GM21619 (cell line): ENCODE measurements around the gene RXRA.
A peak's percentile ranks its signal among the peaks of the same experiment; 100 is the strongest.

Experiments used
- ATAC-seq: cut with Tn5 transposase; IDR thresholded peaks from one replicate; pipeline ENCODE4 v1.9.1; 2021; ENCODE audit not compliant: unreplicated experiment

RXRA gene

GRCh38 chr9:134380542-134381271 lies 54.5 kb downstream of the RXRA start:
- no peak for ATAC-seq

DNA sequence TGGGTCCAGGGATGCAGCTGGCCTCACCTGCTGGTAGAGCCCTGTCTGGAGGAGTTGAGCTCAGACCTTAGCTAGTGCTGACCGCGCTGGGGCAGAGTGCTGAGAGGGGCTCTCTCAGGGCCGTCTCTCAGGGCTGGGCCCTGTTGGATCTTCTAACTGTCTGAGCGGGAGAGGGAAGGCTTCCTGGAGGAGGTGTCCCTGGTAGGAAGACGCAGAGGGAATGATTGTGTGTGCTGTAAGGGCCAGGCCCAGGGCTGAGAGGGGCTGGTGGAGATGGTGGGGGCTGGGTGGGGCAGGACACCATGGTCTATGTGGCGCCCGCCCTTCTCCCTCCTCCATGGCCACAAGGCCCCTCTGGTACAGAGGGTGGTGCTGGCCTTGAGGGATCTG lies 55.0 kb downstream of the RXRA start:
- ATAC-seq = no peak

DNA sequence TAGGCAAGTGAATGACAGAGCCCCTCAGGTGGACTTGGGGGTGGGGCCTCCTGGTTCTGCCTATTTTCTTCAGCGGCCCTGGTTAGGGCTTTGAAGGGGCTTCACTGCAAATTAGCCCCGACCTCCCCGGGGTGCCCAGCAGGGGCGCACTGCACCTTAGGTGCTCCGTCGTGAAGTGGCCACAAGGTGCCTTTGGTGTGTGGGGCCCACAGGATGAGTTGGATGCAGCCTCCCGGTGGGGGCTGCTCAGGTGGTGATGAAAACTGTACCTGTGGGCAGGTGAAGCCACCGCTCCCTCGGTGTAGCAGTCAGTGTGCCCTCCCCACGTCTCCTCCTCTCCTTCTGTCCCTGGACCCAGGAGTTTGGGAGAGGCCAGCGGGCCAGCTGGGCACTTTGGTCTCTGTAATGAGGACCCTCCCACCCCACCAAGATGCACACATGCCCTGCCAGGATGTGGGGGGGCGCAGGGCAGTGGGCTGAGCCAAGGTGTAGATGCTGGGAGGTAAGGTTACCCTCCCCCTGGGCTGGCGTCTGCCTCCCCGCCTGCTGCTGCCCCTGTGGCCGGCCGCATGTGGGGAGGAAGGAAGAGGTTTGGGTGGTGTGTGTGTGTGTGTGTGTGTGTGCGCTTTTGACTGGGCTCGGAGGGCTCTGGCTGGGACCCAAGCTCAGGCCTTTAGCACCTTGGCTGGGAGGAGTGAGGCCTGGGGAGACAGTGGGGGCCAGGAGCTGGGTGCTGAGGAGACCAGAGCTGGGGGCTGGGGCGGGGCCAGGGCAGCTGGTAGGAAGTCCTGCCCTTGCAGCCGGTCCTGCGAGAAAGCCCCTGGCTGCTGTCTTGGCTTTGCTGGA lies 55.6 kb downstream of the RXRA start:
- ATAC-seq = no peak

GRCh38 chr9:134382733-134383132 lies 56.5 kb downstream of the RXRA start:
- no peak for ATAC-seq

- ATAC-seq = no peak
Measured at GRCh38 chr9:134383148-134383547, 56.9 kb downstream of the RXRA start.

DNA sequence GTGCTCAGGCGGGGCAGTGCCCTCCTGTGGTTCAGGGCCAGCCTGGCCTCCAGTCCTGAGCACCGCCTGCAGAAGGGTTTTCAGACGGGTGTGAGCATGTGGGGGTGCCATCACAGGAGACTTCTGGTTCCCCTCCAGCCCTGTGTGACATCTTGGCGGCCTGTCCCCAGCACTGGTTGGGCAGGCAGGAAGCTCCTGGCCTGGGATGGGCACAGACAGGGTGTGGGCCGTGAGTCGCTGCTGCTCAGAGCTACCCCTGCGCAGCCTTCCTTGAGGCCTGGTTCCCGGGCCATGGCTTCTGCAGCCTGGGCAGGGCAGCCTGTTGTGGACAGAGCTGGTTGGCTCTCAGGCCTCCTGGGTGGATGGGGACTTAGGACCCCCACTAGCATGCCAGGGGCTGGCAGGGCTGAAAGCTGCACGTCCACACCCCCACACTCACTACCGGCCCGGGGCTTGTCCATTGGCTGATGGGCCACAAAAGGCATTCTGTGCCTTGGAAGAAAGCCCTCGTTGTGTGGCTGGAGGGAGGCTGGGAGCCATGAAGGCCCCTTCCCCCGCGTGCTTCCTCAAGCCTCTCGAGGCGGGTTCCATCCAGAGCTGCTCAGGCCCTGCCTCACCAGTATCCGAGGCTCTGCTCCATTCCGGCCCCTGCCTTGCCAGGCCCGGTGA lies 58.7 kb downstream of the RXRA start:
- no peak for ATAC-seq

DNA sequence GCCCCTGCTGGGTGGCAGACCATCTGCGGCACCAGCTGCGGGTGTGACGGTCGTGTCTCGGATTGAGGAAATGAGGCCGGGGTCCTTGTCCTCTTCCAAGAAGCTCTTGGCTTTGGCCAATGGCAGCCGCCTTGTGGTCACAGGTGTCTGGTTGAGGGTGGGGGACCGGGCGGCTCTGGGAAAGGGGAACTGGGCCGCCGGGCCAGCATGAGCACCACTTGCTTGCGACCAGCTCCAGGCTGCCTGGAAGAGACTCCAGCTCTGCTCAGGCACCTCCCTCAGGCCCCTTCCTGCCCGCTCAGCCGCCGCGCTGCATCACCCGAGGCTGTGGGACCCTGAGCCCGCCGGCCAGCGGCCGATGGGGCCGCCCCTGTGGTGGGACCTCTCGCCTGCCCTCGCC lies 59.7 kb downstream of the RXRA start:
- ATAC-seq = no peak

- no peak for ATAC-seq
Measured at GRCh38 chr9:134386951-134387831, 60.9 kb downstream of the RXRA start.

GRCh38 chr9:134388289-134388808 lies 62.1 kb downstream of the RXRA start:
- ATAC-seq = no peak

DNA sequence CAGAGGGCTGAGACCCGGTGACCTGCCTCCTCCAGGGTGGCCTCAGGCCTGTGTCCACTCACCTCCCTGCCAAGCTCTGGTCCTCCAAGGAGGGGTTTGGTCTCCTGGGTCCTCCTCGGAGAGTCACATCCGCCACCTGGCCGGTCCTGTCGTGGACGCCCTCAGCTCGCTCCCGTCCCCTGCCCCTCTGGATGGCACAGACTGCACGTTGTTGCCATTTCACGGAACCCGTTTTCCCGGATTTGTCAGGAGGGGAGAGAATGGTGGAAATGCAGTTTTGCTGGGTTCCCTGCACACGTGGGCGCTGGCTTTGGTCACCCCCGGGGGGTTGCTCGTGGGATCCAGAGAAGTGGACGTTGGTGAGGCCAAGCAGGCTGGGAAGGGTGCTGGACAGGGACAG lies 62.7 kb downstream of the RXRA start:
- ATAC-seq = no peak

- no peak for ATAC-seq
Measured at GRCh38 chr9:134389642-134390041, 63.4 kb downstream of the RXRA start.

GRCh38 chr9:134390537-134390936 lies 64.3 kb downstream of the RXRA start:
- peak; percentile 23 for ATAC-seq

DNA sequence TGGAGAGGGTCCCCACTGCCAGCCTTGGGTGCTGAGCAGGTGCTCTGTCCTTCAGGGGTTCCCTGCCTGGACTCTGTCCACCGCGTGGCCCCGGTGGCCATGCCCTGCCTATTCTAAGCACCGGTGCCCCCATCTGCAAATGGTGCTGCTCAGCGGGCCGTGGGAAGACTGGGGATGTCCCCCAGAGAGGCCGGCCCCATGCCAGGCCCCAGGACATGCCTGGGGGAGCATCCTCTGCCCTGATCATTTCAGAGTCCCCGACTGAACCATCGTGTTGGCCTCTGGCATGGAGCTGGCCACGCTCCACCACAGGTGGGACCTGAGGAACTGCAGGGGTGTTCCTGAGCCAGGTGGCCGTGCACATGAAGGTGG lies 64.7 kb downstream of the RXRA start:
- ATAC-seq = peak; percentile 20

DNA sequence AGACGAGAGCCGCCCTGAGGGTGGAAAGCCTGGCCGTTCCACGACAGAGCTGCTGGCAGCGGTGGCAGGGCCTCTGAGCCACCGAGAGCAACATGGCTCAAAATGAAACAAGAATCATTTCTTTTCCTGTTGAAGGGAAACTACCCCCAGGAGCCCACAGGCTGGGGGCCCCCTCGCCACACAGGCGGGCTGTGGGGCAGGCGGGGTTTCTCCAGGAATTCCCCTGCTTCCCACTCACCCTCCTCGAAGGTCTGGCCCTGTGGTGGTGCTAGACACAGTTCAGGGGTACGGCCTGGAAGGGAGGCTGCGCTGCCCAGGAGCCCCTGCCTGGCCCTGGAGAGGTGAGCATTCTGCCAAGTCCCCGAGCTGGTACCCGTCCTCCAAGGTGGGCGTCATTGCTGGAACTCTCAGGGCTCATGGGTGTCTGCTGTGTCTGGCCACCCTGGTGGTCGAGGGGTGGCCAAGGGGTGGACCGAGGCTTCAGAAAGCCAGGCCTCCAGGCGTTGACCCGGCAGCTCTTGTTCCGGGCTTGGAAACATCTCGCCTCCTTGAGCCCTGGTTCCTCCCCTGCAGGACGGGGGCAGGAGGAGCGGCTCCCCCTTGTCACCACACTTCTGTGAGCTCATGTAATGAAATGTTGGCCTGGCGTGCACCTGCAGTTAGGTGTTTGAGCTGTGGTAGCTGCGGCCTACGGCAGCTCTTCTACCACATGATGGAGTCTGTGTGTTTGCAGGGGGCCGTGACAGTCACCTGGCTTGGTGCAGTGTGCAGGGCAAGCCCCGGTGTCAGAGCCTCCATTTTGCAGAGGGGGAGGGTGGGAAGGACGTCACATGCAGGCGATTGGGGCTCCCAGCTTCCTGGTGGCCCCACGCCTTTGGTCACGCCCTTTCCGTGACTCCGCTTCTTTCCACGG lies 65.3 kb downstream of the RXRA start:
- ATAC-seq = peak; percentile 47

GRCh38 chr9:134392900-134393299 lies 66.6 kb downstream of the RXRA start:
- ATAC-seq = no peak

DNA sequence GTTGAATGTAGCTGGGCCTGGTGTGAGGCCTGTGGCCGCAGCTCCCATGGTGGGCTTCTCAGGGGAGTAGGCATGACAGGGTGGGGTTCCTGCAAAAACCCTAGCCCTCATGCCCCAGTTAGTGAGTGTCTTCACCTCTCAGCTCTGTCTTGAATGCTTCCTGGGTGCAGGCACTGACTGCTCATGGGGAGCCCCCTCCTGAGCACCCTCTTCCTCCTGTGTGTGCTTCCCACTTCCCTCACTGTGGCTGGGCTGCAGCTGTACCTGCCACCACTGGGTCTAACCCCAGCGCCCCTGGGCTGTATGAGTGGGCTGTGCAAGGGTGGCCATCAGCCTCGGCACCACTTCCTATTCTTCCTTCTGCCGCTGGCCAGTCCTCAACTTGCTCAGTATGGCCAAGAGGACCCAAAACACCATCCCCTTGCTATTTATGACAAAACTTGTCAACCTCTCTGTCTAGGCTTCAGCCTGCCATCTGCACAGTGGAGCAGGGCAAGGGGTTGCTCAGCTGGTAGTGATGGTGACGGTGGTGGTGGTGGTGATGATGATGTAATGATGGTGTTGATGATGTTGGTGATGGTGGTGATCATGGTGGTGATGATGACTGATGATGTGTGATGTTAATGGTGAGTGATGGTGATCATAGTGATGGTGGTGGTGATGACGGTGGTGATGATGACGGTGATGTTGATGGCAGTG lies 67.5 kb downstream of the RXRA start:
- no peak for ATAC-seq

DNA sequence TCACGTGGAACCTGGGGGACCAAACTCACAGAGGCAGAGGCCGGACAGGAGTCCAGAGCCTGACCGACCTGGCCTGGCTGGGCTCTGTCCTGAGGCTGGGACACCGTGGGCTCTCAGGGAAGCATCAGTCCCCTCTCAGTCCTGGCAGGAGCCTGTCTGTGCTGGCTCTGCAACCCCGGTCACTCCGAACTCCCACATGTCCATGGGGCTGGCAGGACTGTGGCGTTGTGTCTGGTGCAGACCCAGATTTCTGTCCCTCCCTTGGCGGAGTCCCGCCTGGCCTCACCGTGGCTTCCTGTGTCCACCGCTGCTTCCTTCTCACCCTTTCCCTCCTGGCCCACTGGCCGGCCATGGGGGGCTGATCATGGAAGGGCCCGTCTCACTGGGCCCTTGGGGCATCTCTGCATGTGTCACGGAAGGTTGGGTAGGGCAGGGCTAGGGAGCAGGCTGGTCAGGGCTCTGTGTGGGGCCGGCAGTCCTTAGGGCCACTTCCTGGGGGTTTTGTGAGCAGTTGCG lies 68.8 kb downstream of the RXRA start:
- no peak for ATAC-seq

DNA sequence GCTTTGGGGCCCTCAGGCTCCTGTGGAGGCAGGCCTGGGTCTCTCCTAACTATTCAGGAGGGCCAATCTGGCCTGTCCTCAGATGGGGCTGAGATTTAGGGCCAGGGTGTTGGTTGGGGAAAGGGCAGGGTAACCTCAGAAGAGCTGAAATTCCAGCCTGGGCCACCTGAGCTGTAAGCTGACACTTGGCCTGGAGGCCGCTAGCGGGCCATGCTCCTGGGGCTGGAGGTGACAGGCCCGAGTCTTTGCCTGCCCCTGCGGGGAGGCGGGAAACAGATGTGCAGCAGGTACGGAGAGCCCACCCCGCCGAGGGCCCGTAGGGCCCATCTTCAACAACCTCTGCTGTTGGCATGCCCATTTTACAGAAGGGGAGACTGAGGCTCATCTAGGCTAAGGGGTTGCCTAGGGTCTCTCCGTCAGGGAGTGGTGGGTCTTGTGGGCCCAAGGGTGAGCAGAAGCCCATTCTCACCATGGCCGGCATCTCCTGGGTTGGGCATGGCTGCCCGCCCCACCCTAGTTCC lies 69.5 kb downstream of the RXRA start:
- ATAC-seq = no peak
